Upper lobe of right lung (tissue), 1 donor: ENCODE measurements around the gene ZNF763. TPM values are rescaled to one million over a fixed set of nuclear protein-coding genes. Genes with fewer than 3 reads are reported as not detected.

ENCODE experiments used
- ATAC-seq: fragments of 200-7000 bp; cut with Tn5 transposase; one replicate; pipeline ENCODE4 v1.9.1; 2020; ENCODE audit warnings: mild to moderate bottlenecking, moderate library complexity
- DNase-seq: peaks from one replicate; pipeline ENCODE4 v3.0.0-alpha.2; 2020
- H3K27ac ChIP-seq: fragments of 200-600 bp; one replicate; pipeline ENCODE4 v1.8.0; 2022
- H3K27me3 ChIP-seq: fragments of 200-600 bp; one replicate; pipeline ENCODE4 v1.8.0; 2022; ENCODE audit warnings: mild to moderate bottlenecking
- H3K36me3 ChIP-seq: fragments of 200-600 bp; one replicate; pipeline ENCODE4 v1.8.0; 2022
- H3K4me1 ChIP-seq: fragments of 200-600 bp; one replicate; pipeline ENCODE4 v1.8.0; 2022
- H3K4me3 ChIP-seq: fragments of 200-600 bp; one replicate; pipeline ENCODE4 v1.8.0; 2022; ENCODE audit warnings: mild to moderate bottlenecking
- H3K9me3 ChIP-seq: fragments of 200-600 bp; one replicate; pipeline ENCODE4 v1.8.0; 2022
- CTCF ChIP-seq: fragments of 200-600 bp; IDR thresholded peaks from one replicate; pipeline ENCODE4 v1.8.0; 2022; ENCODE audit warnings: antibody characterized with exemption
- intact Hi-C: fragments of 100-400 bp; cut with DNase I; formaldehyde crosslinking; loops from one replicate; pipeline ENCODE4 v1.11.0; 2022
- total RNA-seq: library from RNA; stranded (reverse); fragmentation: NEBNext Ultra II Directional; extraction: Animal tissue kit (Norgen Biotek cat#: 25700); gene quantifications from one replicate; pipeline ENCODE4 v1.2.1, GENCODE V29; 2021
- donor health status: DM: no; HTN: yes; CAD: no; lungs with severe emphysema.

The ZNF763 gene
- total RNA-seq, 1 donor from 2014 or later, result 5.2 TPM

DNA sequence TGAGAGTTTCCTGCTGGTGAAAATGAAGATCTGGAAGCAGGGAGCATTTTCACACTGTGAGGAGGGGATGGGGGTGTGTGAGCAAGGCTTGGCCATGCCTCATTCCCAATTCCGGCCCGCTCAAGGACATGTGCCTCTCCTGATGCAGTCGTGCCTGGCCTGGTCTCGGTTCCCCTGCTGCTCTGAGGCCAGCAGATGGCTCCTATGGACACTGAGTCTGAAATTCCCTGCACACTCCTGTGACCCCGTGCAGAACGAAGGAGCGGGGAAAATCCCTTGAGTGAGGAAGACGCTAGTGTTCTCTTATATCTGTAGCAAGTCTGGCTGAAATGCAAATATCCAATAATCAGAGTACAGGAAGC is 363 bp upstream of the ZNF763 start:
- Histone ChIP-seq H3K36me3 (no peaks in the 10 kb centered on the region), H3K4me3 (peak overlapping the region; percentile 93), H3K4me1 (peaks cover 17% of the 10 kb centered on the region), H3K27me3 (no peaks in the 10 kb centered on the region), H3K9me3 (no peaks in the 10 kb centered on the region), H3K27ac (peak overlapping the region; percentile 99)
- intact Hi-C loops, result no loop called here
- TF ChIP-seq CTCF, result peak; percentile 13
- peak; percentile 61 for ATAC-seq
- peak; percentile 72 for DNase-seq

GRCh38 chr19:11970174-11970573 is 5.3 kb downstream of the ZNF763 start:
- intact Hi-C loops, result no loop called here
- no peaks in the 10 kb centered on the region for H3K27me3 ChIP-seq
- no peak for TF ChIP-seq CTCF
- DNase-seq (no peak), ATAC-seq (no peak)
- H3K27ac ChIP-seq, result no peak overlapping the region
- H3K36me3 ChIP-seq, result no peaks in the 10 kb centered on the region
- H3K9me3 ChIP-seq, result no peaks in the 10 kb centered on the region
- H3K4me3 ChIP-seq, result no peak overlapping the region
- H3K4me1 ChIP-seq, result peaks cover 5% of the 10 kb centered on the region

DNA sequence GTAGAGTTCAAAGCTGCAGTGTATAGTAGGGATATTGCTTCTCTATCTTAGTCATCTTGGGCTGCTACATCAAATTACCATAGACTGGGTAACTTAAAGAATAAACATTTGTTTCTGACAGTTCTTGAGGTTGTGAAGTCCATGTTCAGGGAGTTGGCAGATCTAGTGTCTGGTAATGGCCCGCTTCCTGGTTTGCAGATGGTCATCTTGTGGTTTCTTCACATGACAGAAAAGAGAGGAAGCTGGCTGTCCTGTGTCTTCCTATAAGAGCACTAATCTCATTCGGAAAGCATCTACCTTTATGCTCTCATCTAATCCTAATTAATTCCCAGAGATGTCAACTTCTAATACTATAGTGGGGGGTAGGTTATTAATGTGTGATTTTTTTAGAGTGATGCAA is 6.2 kb downstream of the ZNF763 start:
- no peak overlapping the region for H3K27ac ChIP-seq
- H3K4me1 ChIP-seq, result no peaks in the 10 kb centered on the region
- ATAC-seq (peak; percentile 82), DNase-seq (no peak)
- no peaks in the 10 kb centered on the region for H3K27me3 ChIP-seq
- H3K9me3 ChIP-seq, result no peaks in the 10 kb centered on the region
- no peaks in the 10 kb centered on the region for H3K36me3 ChIP-seq
- intact Hi-C loops, result no loop called here
- TF ChIP-seq CTCF, result no peak
- H3K4me3 ChIP-seq, result no peak overlapping the region

DNA sequence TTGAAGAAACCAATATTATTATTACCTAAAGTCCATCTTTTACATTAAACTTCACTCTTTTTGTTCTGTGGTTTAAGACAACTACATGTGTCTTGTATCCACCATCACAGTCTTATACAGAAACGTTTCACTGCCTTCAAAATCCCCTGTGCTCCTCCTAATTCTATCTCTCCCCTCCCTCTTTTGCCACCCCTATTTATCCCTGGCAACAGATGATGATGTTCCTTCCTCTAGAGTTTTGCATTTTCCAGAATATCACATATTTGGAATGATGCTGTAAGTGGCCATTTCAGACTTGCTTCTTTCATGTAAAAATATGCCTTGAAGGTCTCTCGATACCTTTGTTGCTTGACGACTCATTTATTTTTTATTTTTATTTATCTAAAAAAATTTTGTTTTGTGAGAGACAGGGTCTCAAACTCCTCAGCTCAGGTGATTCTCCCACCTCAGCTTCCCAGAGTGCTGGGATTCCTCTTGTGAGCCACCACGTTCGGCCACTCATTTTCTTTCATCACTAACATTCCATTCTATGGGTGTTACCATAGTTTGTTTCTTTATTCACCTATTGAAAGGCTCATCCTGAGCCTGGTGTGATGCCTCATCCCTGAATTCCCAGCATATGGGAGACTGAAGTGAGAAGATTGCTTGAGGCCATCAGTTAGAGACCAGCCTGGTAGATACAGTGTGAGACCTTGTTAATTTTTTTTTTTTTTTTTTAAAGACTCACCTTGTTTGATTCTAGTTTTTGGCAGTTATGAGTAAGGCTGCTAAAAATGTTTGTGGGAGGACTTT is 8.4 kb downstream of the ZNF763 start:
- H3K4me1 ChIP-seq, result no peaks in the 10 kb centered on the region
- H3K9me3 ChIP-seq, result peaks cover 5% of the 10 kb centered on the region
- no peak for TF ChIP-seq CTCF
- DNase-seq (no peak), ATAC-seq (no peak)
- no peak overlapping the region for H3K4me3 ChIP-seq
- H3K36me3 ChIP-seq, result peaks cover 8% of the 10 kb centered on the region
- no peak overlapping the region for H3K27ac ChIP-seq
- intact Hi-C loops, result no loop called here
- H3K27me3 ChIP-seq, result no peaks in the 10 kb centered on the region

DNA sequence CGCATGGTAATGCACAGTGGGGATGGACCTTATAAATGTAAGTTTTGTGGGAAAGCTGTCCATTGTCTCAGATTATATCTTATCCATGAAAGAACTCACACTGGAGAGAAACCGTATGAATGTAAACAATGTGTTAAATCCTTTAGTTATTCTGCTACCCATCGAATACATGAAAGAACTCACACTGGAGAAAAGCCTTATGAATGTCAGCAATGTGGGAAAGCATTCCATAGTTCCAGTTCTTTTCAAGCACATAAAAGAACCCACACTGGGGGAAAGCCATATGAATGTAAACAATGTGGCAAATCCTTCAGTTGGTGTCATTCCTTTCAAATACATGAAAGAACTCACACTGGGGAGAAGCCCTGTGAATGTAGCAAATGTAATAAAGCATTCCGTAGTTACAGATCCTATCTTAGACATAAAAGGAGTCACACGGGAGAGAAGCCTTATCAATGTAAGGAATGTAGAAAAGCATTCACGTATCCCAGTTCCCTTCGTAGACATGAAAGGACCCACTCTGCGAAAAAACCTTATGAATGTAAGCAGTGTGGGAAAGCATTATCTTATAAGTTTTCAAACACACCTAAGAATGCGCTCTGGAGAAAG is 13.8 kb downstream of the ZNF763 start:
- no peak overlapping the region for H3K27ac ChIP-seq
- H3K9me3 ChIP-seq, result peaks cover 29% of the 10 kb centered on the region
- DNase-seq, result no peak
- ATAC-seq, result no peak
- H3K4me3 ChIP-seq, result no peak overlapping the region
- no peaks in the 10 kb centered on the region for H3K27me3 ChIP-seq
- intact Hi-C loops, result no loop called here
- peaks cover 8% of the 10 kb centered on the region for H3K36me3 ChIP-seq
- H3K4me1 ChIP-seq, result no peaks in the 10 kb centered on the region
- TF ChIP-seq CTCF, result no peak
